B cell (primary cell): Measurements from ENCODE around the gene MPDU1. TPM values are rescaled to one million over a fixed set of nuclear protein-coding genes. Genes with fewer than 3 reads are reported as not detected.

Experiments
- ATAC-seq: fragments of 200-7000 bp; cut with Tn5 transposase; one replicate; pipeline ENCODE4 v1.10.0; 2021; ENCODE audit warnings: low read depth, mild to moderate bottlenecking, moderate number of reproducible peaks, moderate library complexity
- CTCF ChIA-PET: fragments of 350-600 bp; sonication (Branson Sonifier 250); formaldehyde crosslinking; loops from one replicate; lab custom pipeline; 2021; ENCODE audit warnings: antibody characterized with exemption, inconsistent platforms; lab: Charles Lee
- POLR2A ChIA-PET: fragments of 350-600 bp; sonication (Branson Sonifier 250); formaldehyde crosslinking; loops from one replicate; lab custom pipeline; 2021; ENCODE audit warnings: antibody characterized with exemption; lab: Charles Lee
- DNase-seq: peaks from one replicate; pipeline ENCODE4 v3.0.0; 2013
- H2AFZ ChIP-seq: 2 replicates; pipeline ENCODE4 v1.6.1; 2012; ENCODE audit warnings: mild to moderate bottlenecking, low read depth, low read length; ENCODE audit not compliant: insufficient read depth, poor library complexity, severe bottlenecking
- H3K27ac ChIP-seq, 2 donors: 1 replicate in 1 of 2; 2 replicates in 1 of 2; pipeline ENCODE4 v1.5.1; 2012 to 2013; ENCODE audit warnings: low read length in 2 of 2, mild to moderate bottlenecking in 2 of 2, moderate library complexity in 1 of 2
- H3K27me3 ChIP-seq, 4 experiments: fragments of 200-600 bp in 1 of 4; sonication (generic) in 1 of 4; replicated peaks in 1 of 4; 1 replicate in 2 of 4; 2 replicates in 2 of 4; pipeline versions ENCODE4 v1.6.1 to v1.7.0; 2013 to 2016; ENCODE audit warnings: low read length in 3 of 4, mild to moderate bottlenecking in 2 of 4, mixed read lengths in 1 of 4, moderate library complexity in 1 of 4; ENCODE audit not compliant: insufficient read depth in 4 of 4, control insufficient read depth in 3 of 4; ENCODE audit errors: control extremely low read depth in 1 of 4
- H3K36me3 ChIP-seq, 2 experiments: replicated peaks in 1 of 2; 1 replicate in 1 of 2; 2 replicates in 1 of 2; pipeline versions ENCODE4 v1.6.1 to v1.7.1; 2013; ENCODE audit warnings: low read length in 1 of 2; ENCODE audit not compliant: insufficient read depth in 2 of 2, control insufficient read depth in 1 of 2; ENCODE audit errors: control extremely low read depth in 1 of 2, extremely low read depth in 1 of 2
- H3K4me1 ChIP-seq, 2 donors: fragments of 200-600 bp in 1 of 2; sonication (generic) in 1 of 2; 1 replicate in 1 of 2; 2 replicates in 1 of 2; pipeline versions ENCODE4 v1.5.1 to v1.6.1; 2013 to 2017; ENCODE audit warnings: low read length in 2 of 2; ENCODE audit not compliant: control insufficient read depth in 2 of 2, insufficient read depth in 2 of 2
- H3K4me2 ChIP-seq: replicated peaks from 2 replicates; pipeline ENCODE3; 2012; ENCODE audit warnings: mild to moderate bottlenecking, low read depth, low read length; ENCODE audit not compliant: poor library complexity, severe bottlenecking
- H3K4me3 ChIP-seq, 5 experiments: fragments of 200-600 bp in 1 of 5; sonication (generic) in 1 of 5; 1 replicate in 3 of 5; 2 replicates in 2 of 5; pipeline versions ENCODE4 v1.5.1 to v1.7.0; 2011 to 2016; ENCODE audit warnings: low read length in 4 of 5, mild to moderate bottlenecking in 4 of 5, low read depth in 2 of 5, control low read depth in 1 of 5, moderate library complexity in 1 of 5; ENCODE audit not compliant: insufficient read depth in 1 of 5; ENCODE audit errors: control extremely low read depth in 1 of 5, extremely low read depth in 1 of 5
- H3K79me2 ChIP-seq: fragments of 200-600 bp; sonication (generic); one replicate; pipeline ENCODE4 v1.6.0; 2016; ENCODE audit warnings: low read length; ENCODE audit not compliant: control insufficient read depth, insufficient read depth
- H3K9ac ChIP-seq: fragments of 200-600 bp; sonication (generic); 2 replicates; pipeline ENCODE4 v1.6.1; 2017; ENCODE audit warnings: mild to moderate bottlenecking, low read length, moderate library complexity
- H3K9me3 ChIP-seq, 3 donors: one replicate each; pipeline versions ENCODE4 v1.6.1 to v1.7.1; 2013; ENCODE audit warnings: low read length in 2 of 3; ENCODE audit not compliant: control insufficient read depth in 2 of 3, insufficient read depth in 1 of 3; ENCODE audit errors: control extremely low read depth in 1 of 3
- H4K20me1 ChIP-seq: 2 replicates; pipeline ENCODE4 v1.6.0; 2012; ENCODE audit warnings: mild to moderate bottlenecking, low read length; ENCODE audit not compliant: insufficient read depth, control insufficient read depth, poor library complexity, severe bottlenecking
- H3K27ac Mint-ChIP-seq: one replicate; pipeline ENCODE4 v1.8.0; 2021; ENCODE audit warnings: mixed read lengths
- H3K27me3 Mint-ChIP-seq: one replicate; pipeline ENCODE4 v1.8.0; 2021; ENCODE audit warnings: mixed read lengths
- H3K4me1 Mint-ChIP-seq: one replicate; pipeline ENCODE4 v1.8.0; 2021; ENCODE audit warnings: mixed read lengths
- H3K4me3 Mint-ChIP-seq: one replicate; pipeline ENCODE4 v1.8.0; 2021; ENCODE audit warnings: mixed read lengths
- H3K9me3 Mint-ChIP-seq: one replicate; pipeline ENCODE4 v1.8.0; 2022; ENCODE audit warnings: mixed read lengths; ENCODE audit not compliant: insufficient read depth
- CTCF ChIP-seq: fragments of 200-600 bp; IDR thresholded peaks from one replicate; pipeline ENCODE4 v1.8.0; 2022; ENCODE audit warnings: antibody characterized with exemption, mild to moderate bottlenecking
- EZH2 ChIP-seq: IDR thresholded peaks from 2 replicates; pipeline ENCODE4 v1.6.1; 2012; ENCODE audit warnings: borderline replicate concordance, low read depth, mild to moderate bottlenecking, moderate library complexity, low read length; ENCODE audit not compliant: insufficient read depth, poor library complexity, severe bottlenecking
- WGBS: methylation state at CpG from one replicate; pipeline ENCODE4 v1.1.5; 2013; ENCODE audit warnings: missing lambda C conversion rate; ENCODE audit not compliant: insufficient coverage; 5-methylcytosine and 5-hydroxymethylcytosine counted together
- intact Hi-C: fragments of 100-400 bp; cut with micrococcal nuclease; formaldehyde crosslinking; loops from one replicate; pipeline ENCODE4 v1.10.0; 2022
- polyA plus RNA-seq: library from polyadenylated mRNA; depleted of rRNA; stranded (reverse); fragments of >200 nt; gene quantifications from 2 replicates; pipeline ENCODE4 v1.2.3, GENCODE V29; 2012
- total RNA-seq, 2 donors: library from RNA; stranded (reverse); fragments of 120-200 nt in 1 of 2; gene quantifications; 1 replicate in 1 of 2; 2 replicates in 1 of 2; pipeline versions ENCODE4 v1.2.3 to v1.2.4, GENCODE V29; 2013 to 2022

The MPDU1 gene
- total and polyA plus RNA-seq, 2 donors (not counting 1 experiment from before 2014, with no cell fraction given): 31.7 to 51.5 TPM

GRCh38 chr17:7576432-7576937, 7.2 kb upstream of the MPDU1 start:
- WGBS: 94% methylated on average over 14 of the region's 14 CpGs
- Histone ChIP-seq H3K4me2 (no peak overlapping the region), H3K27ac (no peak overlapping the region), H4K20me1 (peaks cover 61% of the 10 kb centered on the region), H3K27me3 (no peaks in the 10 kb centered on the region), H3K36me3 (peaks cover 22 to 58% of the 10 kb centered on the region in 2 experiments), H3K4me1 (peaks cover 46 to 60% of the 10 kb centered on the region in 2 donors), H3K9ac (no peak overlapping the region), H2AFZ (no peak overlapping the region), H3K4me3 (no peak overlapping the region), H3K9me3 (no peaks in the 10 kb centered on the region), H3K79me2 (peaks cover 45% of the 10 kb centered on the region)
- peaks cover 79% of the 10 kb centered on the region for H3K4me1 Mint-ChIP-seq
- intact Hi-C loops: loop anchor here (10.0 kb wide), 1 partner anchor 562 kb away; the partner anchor contains the start of gene RNASEK
- no peak overlapping the region for H3K27ac Mint-ChIP-seq
- no peak for TF ChIP-seq CTCF
- TF ChIP-seq EZH2: no peak
- ATAC-seq (no peak), DNase-seq (no peak)
- H3K4me3 Mint-ChIP-seq: no peak overlapping the region
- no peaks in the 10 kb centered on the region for H3K9me3 Mint-ChIP-seq
- no peaks in the 10 kb centered on the region for H3K27me3 Mint-ChIP-seq
- POLR2A ChIA-PET: interaction anchor here (0.7 kb wide), 1 partner anchor 111 kb away, joined by 3 read pairs; the partner anchor contains the start of gene TP53
- CTCF ChIA-PET: interaction anchor here (1.2 to 4.9 kb wide), 5 partner anchors 11 to 62 kb away, joined by 4 to 19 read pairs (median 6); partner anchors contain the start of gene SOX15
